HFF-Myc (cell line): ENCODE data around the gene COL26A1.

ENCODE experiments used
- DNase-seq: peaks from one replicate; pipeline ENCODE4 v3.0.0-alpha.2; 2011; ENCODE audit warnings: low read depth; ENCODE audit errors: extremely low read depth
- H3K4me3 ChIP-seq: replicated peaks from 2 replicates; pipeline ENCODE4 v1.5.1; 2011; ENCODE audit warnings: low read depth, mild to moderate bottlenecking, control low read depth, low read length
- CTCF ChIP-seq: IDR thresholded peaks from 2 replicates; pipeline ENCODE4 v1.5.1; 2012; ENCODE audit warnings: mild to moderate bottlenecking, low read depth, low read length, control low read depth; ENCODE audit errors: missing control alignments

The COL26A1 gene

GRCh38 chr7:101362334-101363195, at the start of gene COL26A1:
Gene COL26A1 (plus strand): TSS chr7:101362875. CDS start chr7:101363033, 158 bp downstream.
- no peak for DNase-seq
- no peak for TF ChIP-seq CTCF
- H3K4me3 ChIP-seq = peak within 1 kb of the TSS; percentile 50

DNA sequence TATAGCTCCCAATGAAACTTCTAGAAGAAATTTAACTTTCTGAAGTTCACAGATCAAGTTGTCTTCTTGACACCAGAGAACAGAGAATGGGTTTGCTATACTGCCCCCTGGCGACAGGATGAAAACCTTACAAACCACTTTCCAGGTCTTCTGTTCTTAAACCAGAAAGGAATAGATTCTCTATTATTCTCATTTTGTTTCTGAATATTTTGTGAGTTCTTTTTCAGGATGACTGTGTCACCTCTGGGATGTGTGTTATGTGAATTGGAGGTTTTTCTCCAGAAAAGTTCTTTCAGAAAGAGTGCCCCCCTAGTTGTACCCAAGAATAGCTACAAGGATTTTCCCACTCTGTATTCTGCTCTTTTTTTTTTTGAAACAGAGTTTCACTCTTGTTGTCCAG, 47.3 kb upstream of the COL26A1 start:
- H3K4me3 ChIP-seq = no peak overlapping the region
- DNase-seq = no peak
- TF ChIP-seq CTCF = peak; percentile 77

DNA sequence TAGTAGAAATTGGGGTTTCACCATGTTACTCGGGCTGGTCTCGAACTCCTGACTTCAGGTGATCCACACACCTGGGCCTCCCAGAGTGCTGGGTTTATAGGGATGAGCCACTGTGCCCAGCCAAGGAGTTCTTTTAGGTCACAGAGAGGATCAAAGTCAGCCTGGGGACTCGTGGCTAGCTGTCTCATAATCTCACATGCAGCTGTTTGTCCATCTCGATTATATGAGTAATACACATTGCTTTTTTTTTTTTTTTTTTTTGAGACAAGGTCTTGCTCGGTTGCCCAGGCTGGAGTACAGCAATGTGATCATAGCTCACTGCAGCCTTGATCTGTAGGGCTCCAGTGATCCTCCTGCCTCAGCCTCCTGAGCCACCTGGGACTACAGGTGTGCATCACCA, 43.3 kb upstream of the COL26A1 start:
- DNase-seq = no peak
- TF ChIP-seq CTCF = no peak
- no peak overlapping the region for H3K4me3 ChIP-seq

GRCh38 chr7:101321491-101322401, 40.9 kb upstream of the COL26A1 start, which contains the start of gene IFT22:
Gene IFT22 (minus strand): TSS chr7:101321812. CDS start chr7:101321709, 103 bp downstream.
- peak; percentile 59 for DNase-seq
- H3K4me3 ChIP-seq = peak within 1 kb of the TSS; percentile 59
- peak; percentile 59 for TF ChIP-seq CTCF

GRCh38 chr7:101328159-101328558, 34.5 kb upstream of the COL26A1 start:
- no peak for DNase-seq
- no peak overlapping the region for H3K4me3 ChIP-seq
- TF ChIP-seq CTCF = no peak

GRCh38 chr7:101330011-101330484, 32.6 kb upstream of the COL26A1 start:
- no peak for TF ChIP-seq CTCF

More at GRCh38 chr7:101330011-101330484, 32.6 kb upstream of the COL26A1 start:
- no peak overlapping the region for H3K4me3 ChIP-seq
- no peak for DNase-seq
